HepG2 (cell line): ENCODE measurements around the gene SPAG7. TPM values are rescaled to one million over a fixed set of nuclear protein-coding genes. Genes with fewer than 3 reads are reported as not detected.

ENCODE experiments used
- ATF3 ChIP-seq: sonication (generic); formaldehyde crosslinking; IDR thresholded peaks from 2 replicates; pipeline ENCODE4 v1.4.0; 2020; ENCODE audit warnings: missing genetic modification reagents
- DMAP1 ChIP-seq: IDR thresholded peaks from 2 replicates; pipeline ENCODE4 v1.6.1; 2016
- EEA1 ChIP-seq: sonication (generic); formaldehyde crosslinking; IDR thresholded peaks from 2 replicates; pipeline ENCODE4 v1.5.1; 2020; ENCODE audit warnings: mild to moderate bottlenecking, missing genetic modification reagents, borderline replicate concordance
- ESRRA ChIP-seq: sonication (generic); formaldehyde crosslinking; IDR thresholded peaks from 2 replicates; pipeline ENCODE4 v1.5.1; 2020; ENCODE audit warnings: mild to moderate bottlenecking, low read depth, missing genetic modification reagents
- GATAD1 ChIP-seq: IDR thresholded peaks from 2 replicates; pipeline ENCODE4 v1.6.1; 2016; ENCODE audit warnings: missing genetic modification reagents, missing compliant biosample characterization
- HNF4G ChIP-seq, 2 experiments: sonication (generic) in 1 of 2; formaldehyde crosslinking in 1 of 2; IDR thresholded peaks; 2 replicates each; pipeline versions ENCODE4 v1.4.0 to v1.6.1; 2011 to 2020; ENCODE audit warnings: borderline replicate concordance in 2 of 2, low read depth in 2 of 2, mild to moderate bottlenecking in 2 of 2, low read length in 1 of 2, missing genetic modification reagents in 1 of 2, moderate library complexity in 1 of 2
- HOXA3 ChIP-seq: sonication (generic); formaldehyde crosslinking; IDR thresholded peaks from 2 replicates; pipeline ENCODE4 v1.5.0; 2020; ENCODE audit warnings: missing genetic modification reagents
- IRF9 ChIP-seq: sonication (generic); formaldehyde crosslinking; IDR thresholded peaks from 2 replicates; pipeline ENCODE4 v1.8.0; 2022; ENCODE audit warnings: missing genetic modification reagents, mild to moderate bottlenecking, borderline replicate concordance
- KLF12 ChIP-seq: sonication (generic); formaldehyde crosslinking; IDR thresholded peaks from 2 replicates; pipeline ENCODE4 v1.4.0; 2020; ENCODE audit warnings: missing genetic modification reagents, borderline replicate concordance
- MEIS1 ChIP-seq: sonication (generic); formaldehyde crosslinking; IDR thresholded peaks from 2 replicates; pipeline ENCODE4 v1.9.0; 2021; ENCODE audit warnings: mild to moderate bottlenecking, missing genetic modification reagents, moderate library complexity, borderline replicate concordance
- MYNN ChIP-seq: sonication (generic); formaldehyde crosslinking; IDR thresholded peaks from 2 replicates; pipeline ENCODE4 v1.4.0; 2020; ENCODE audit warnings: mild to moderate bottlenecking, low read depth, missing genetic modification reagents
- NCOR1 ChIP-seq: fragments of 200-600 bp; sonication (generic); IDR thresholded peaks from 2 replicates; pipeline ENCODE4 v1.7.0; 2017; ENCODE audit warnings: antibody characterized with exemption, low read length, borderline replicate concordance
- PHF20 ChIP-seq: sonication (generic); formaldehyde crosslinking; IDR thresholded peaks from 2 replicates; pipeline ENCODE4 v1.5.0; 2020; ENCODE audit warnings: mild to moderate bottlenecking, missing genetic modification reagents
- SMAD9 ChIP-seq: sonication (generic); formaldehyde crosslinking; IDR thresholded peaks from 2 replicates; pipeline ENCODE4 v1.5.1; 2020; ENCODE audit warnings: mild to moderate bottlenecking, missing genetic modification reagents
- SP2 ChIP-seq: sonication (generic); formaldehyde crosslinking; IDR thresholded peaks from 2 replicates; pipeline ENCODE4 v1.5.1; 2020; ENCODE audit warnings: mild to moderate bottlenecking, missing genetic modification reagents
- STAG1 ChIP-seq: sonication (generic); formaldehyde crosslinking; IDR thresholded peaks from 2 replicates; pipeline ENCODE4 v1.4.0; 2020; ENCODE audit warnings: missing genetic modification reagents
- ZNF274 ChIP-seq: sonication (generic); formaldehyde crosslinking; IDR thresholded peaks from 2 replicates; pipeline ENCODE4 v1.5.1; 2020; ENCODE audit warnings: mild to moderate bottlenecking, missing genetic modification reagents
- ZNF329 ChIP-seq: sonication (generic); formaldehyde crosslinking; IDR thresholded peaks from 2 replicates; pipeline ENCODE4 v1.9.0; 2021; ENCODE audit warnings: low read depth, mild to moderate bottlenecking, missing genetic modification reagents
- ZNF343 ChIP-seq: sonication (generic); formaldehyde crosslinking; IDR thresholded peaks from 2 replicates; pipeline ENCODE4 v1.4.0; 2020; ENCODE audit warnings: mild to moderate bottlenecking, missing genetic modification reagents
- ZNF589 ChIP-seq: sonication (generic); formaldehyde crosslinking; conservative IDR thresholded peaks from 2 replicates; pipeline ENCODE4 v1.8.0; 2022; ENCODE audit warnings: mild to moderate bottlenecking, moderate library complexity, missing genetic modification reagents
- ZNF616 ChIP-seq: sonication (generic); formaldehyde crosslinking; IDR thresholded peaks from 2 replicates; pipeline ENCODE4 v1.5.0; 2020; ENCODE audit warnings: low read depth, mild to moderate bottlenecking, missing genetic modification reagents
- ZNF746 ChIP-seq: sonication (generic); formaldehyde crosslinking; IDR thresholded peaks from 2 replicates; pipeline ENCODE4 v1.8.0; 2022; ENCODE audit warnings: mild to moderate bottlenecking, missing genetic modification reagents
- ZNF766 ChIP-seq: sonication (generic); formaldehyde crosslinking; IDR thresholded peaks from 2 replicates; pipeline ENCODE4 v1.5.0; 2020; ENCODE audit warnings: missing genetic modification reagents, borderline replicate concordance
- polyA plus RNA-seq, 8 experiments: library from polyadenylated mRNA; depleted of rRNA in 3 of 8; stranded (reverse) in 7 of 8; unstranded in 1 of 8; fragments of >200 nt; fragmentation: Illumina TruSeq in 4 of 8; extraction: Trizol in 4 of 8; gene quantifications; 2 replicates each; pipeline versions ENCODE4 v1.2.1 to v1.2.3, GENCODE V29; 2011 to 2016; ENCODE audit warnings: low read depth in 4 of 8, missing spikeins in 1 of 8, mixed read lengths in 1 of 8; ENCODE audit not compliant: insufficient read depth in 1 of 8
- total RNA-seq, 5 experiments: library from RNA; depleted of rRNA; stranded (reverse); fragments of >200 nt; fragmentation: Illumina TruSeq; extraction: Trizol; gene quantifications; 2 replicates each; pipeline ENCODE4 v1.2.3, GENCODE V29; 2016; ENCODE audit warnings: low read depth in 1 of 5
- TF ChIP-seq, protein P1 (sequence below): sonication (generic); formaldehyde crosslinking; IDR thresholded peaks from 2 replicates; pipeline ENCODE4 v1.5.0; 2020; ENCODE audit warnings: mild to moderate bottlenecking, missing genetic modification reagents

Gene SPAG7
- total and polyA plus RNA-seq, 2 of the 13 experiments (the other 11 are each of a cell fraction or from before 2014, with no cell fraction given): 51.0 to 59.0 TPM

- TF ChIP-seq, protein P1, sequence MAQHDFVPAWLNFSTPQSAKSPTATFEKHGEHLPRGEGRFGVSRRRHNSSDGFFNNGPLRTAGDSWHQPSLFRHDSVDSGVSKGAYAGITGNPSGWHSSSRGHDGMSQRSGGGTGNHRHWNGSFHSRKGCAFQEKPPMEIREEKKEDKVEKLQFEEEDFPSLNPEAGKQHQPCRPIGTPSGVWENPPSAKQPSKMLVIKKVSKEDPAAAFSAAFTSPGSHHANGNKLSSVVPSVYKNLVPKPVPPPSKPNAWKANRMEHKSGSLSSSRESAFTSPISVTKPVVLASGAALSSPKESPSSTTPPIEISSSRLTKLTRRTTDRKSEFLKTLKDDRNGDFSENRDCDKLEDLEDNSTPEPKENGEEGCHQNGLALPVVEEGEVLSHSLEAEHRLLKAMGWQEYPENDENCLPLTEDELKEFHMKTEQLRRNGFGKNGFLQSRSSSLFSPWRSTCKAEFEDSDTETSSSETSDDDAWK: no peak
- no peak for TF ChIP-seq PHF20
- no peak; the same call in 1 of the 2 replicates for TF ChIP-seq HNF4G (IDR thresholded peaks at IDR 0.05; ENCODE audit: borderline replicate concordance, low read depth, low read length)
- TF ChIP-seq HNF4G (CRISPR knock-in tag; IDR thresholded peaks at IDR 0.05; ENCODE audit: borderline replicate concordance, low read depth): peak; percentile 32; the same call in 1 of the 2 replicates
- no peak for TF ChIP-seq ZNF274 (CRISPR knock-in tag)
- no peak for TF ChIP-seq STAG1 (CRISPR knock-in tag)
- TF ChIP-seq ATF3 (CRISPR knock-in tag): peak; percentile 17; the same call in 1 of the 2 replicates
- peak; percentile 71; the same call in 1 of the 2 replicates for TF ChIP-seq MEIS1 (CRISPR knock-in tag)
- peak; percentile 37; the same call in 1 of the 2 replicates for TF ChIP-seq DMAP1 (CRISPR knock-in tag)
- peak; percentile 69 for TF ChIP-seq HOXA3 (CRISPR knock-in tag)
- TF ChIP-seq ZNF329 (CRISPR knock-in tag): peak; percentile 83
- TF ChIP-seq ZNF589 (CRISPR knock-in tag): peak; percentile 82; the same call in 1 of the 2 replicates
- TF ChIP-seq EEA1: peak; percentile 55; the same call in 1 of the 2 replicates
- peak; percentile 65; the same call in 1 of the 2 replicates for TF ChIP-seq ZNF766 (CRISPR knock-in tag)
- 0 out of 2 replicates have a peak, but pooled peaks have one; percentile 51 for TF ChIP-seq ZNF343 (CRISPR knock-in tag)
- TF ChIP-seq NCOR1: peak; percentile 83; the same call in 1 of the 2 replicates
- 0 out of 2 replicates have a peak, but pooled peaks have one; percentile 57 for TF ChIP-seq SMAD9 (CRISPR knock-in tag)
- no peak for TF ChIP-seq GATAD1
- TF ChIP-seq IRF9: 0 out of 2 replicates have a peak, but pooled peaks have one; percentile 34
- TF ChIP-seq MYNN: 0 out of 2 replicates have a peak, but pooled peaks have one; percentile 59
- TF ChIP-seq ESRRA (CRISPR knock-in tag): peak; percentile 14; the same call in 1 of the 2 replicates
- TF ChIP-seq ZNF746: peak; percentile 54; the same call in 1 of the 2 replicates
- peak; percentile 74 for TF ChIP-seq ZNF616 (CRISPR knock-in tag)
- peak; percentile 56; the same call in 1 of the 2 replicates for TF ChIP-seq SP2 (CRISPR knock-in tag)
- 0 out of 2 replicates have a peak, but pooled peaks have one; percentile 58 for TF ChIP-seq KLF12 (CRISPR knock-in tag)
Observed at GRCh38 chr17:4948166-4948930, 19.3 kb downstream of the SPAG7 start, which contains the start of gene PFN1 (continued).
